ENCODE measurements around the gene RPTOR. TPM values are rescaled to one million over a fixed set of nuclear protein-coding genes. Genes with fewer than 3 reads are reported as not detected.

Gene RPTOR
- total RNA-seq, 1 donor from 2014 or later, result 62.4 TPM

- peak overlapping the region; percentile 97 for H3K27ac Mint-ChIP-seq
- H3K4me1 Mint-ChIP-seq (ENCODE audit: low read depth), result peaks cover 81% of the 10 kb centered on the region
- H3K36me3 Mint-ChIP-seq (ENCODE audit: low read depth), result peaks cover 90% of the 10 kb centered on the region
- peaks cover 13% of the 10 kb centered on the region for H3K9me3 Mint-ChIP-seq
- no peak overlapping the region for H3K4me3 Mint-ChIP-seq (ENCODE audit: low read depth)
- H3K27me3 Mint-ChIP-seq (ENCODE audit: low read depth), result no peaks in the 10 kb centered on the region
- intact Hi-C loops (cut with micrococcal nuclease), result no loop called here
- no peak for DNase-seq (ENCODE audit: low spot score)
Measured at GRCh38 chr17:80859002-80859941, 314.6 kb downstream of the RPTOR start.

DNA sequence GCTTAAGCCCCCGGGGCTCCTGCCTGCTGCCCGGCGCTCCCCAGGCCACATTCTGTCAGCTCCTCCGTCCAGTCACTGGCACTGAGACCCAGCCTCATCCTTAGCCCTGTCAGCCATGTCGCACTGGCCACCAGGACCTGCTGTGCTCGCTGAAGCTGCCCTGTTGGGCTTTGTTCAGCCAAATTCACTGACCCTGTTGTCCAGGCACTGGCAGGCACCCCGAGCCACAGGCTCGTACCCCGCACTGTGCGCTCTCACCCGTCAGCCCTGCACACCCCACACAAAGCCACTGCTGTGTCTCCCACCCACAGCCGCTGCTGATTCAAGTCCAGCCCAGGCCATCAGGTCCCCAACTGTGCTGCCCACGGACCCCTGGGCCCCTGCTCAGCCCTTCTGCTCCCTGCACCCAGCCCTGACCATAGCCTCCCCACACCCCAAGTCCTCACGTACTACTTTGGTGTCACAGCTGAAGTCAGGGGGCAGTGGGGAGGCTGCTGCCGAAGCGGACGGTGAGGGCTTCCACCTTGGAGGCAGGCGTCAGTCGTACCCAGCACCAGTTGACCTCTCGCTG lies 315.5 kb downstream of the RPTOR start:
- H3K9me3 Mint-ChIP-seq, result peaks cover 20% of the 10 kb centered on the region

GRCh38 chr17:80860703-80861417 lies 316.2 kb downstream of the RPTOR start:
- H3K27me3 Mint-ChIP-seq (ENCODE audit: low read depth), result no peaks in the 10 kb centered on the region
- peaks cover 77% of the 10 kb centered on the region for H3K4me1 Mint-ChIP-seq (ENCODE audit: low read depth)
- no peak overlapping the region for H3K4me3 Mint-ChIP-seq (ENCODE audit: low read depth)
- intact Hi-C loops (cut with micrococcal nuclease), result no loop called here
- H3K36me3 Mint-ChIP-seq (ENCODE audit: low read depth), result peaks cover 88% of the 10 kb centered on the region
- H3K27ac Mint-ChIP-seq, result peak overlapping the region; percentile 92
- H3K9me3 Mint-ChIP-seq, result peaks cover 20% of the 10 kb centered on the region
- no peak for DNase-seq (ENCODE audit: low spot score)

More for the DNA sequence above, 315.5 kb downstream of the RPTOR start:
- Mint-ChIP-seq H3K4me3 (ENCODE audit: low read depth) (no peak overlapping the region), H3K4me1 (ENCODE audit: low read depth) (peaks cover 79% of the 10 kb centered on the region), H3K36me3 (ENCODE audit: low read depth) (peaks cover 90% of the 10 kb centered on the region), H3K27ac (peak overlapping the region; percentile 45), H3K27me3 (ENCODE audit: low read depth) (no peaks in the 10 kb centered on the region)
- intact Hi-C loops (cut with micrococcal nuclease), result no loop called here
- DNase-seq (ENCODE audit: low spot score), result no peak

GRCh38 chr17:80861418-80861815 lies 316.8 kb downstream of the RPTOR start:
- Mint-ChIP-seq H3K36me3 (ENCODE audit: low read depth) (peaks cover 86% of the 10 kb centered on the region), H3K4me1 (ENCODE audit: low read depth) (peaks cover 74% of the 10 kb centered on the region), H3K27me3 (ENCODE audit: low read depth) (no peaks in the 10 kb centered on the region), H3K4me3 (ENCODE audit: low read depth) (no peak overlapping the region), H3K9me3 (peaks cover 20% of the 10 kb centered on the region), H3K27ac (peak overlapping the region; percentile 92)
- intact Hi-C loops (cut with micrococcal nuclease), result no loop called here
- no peak for DNase-seq (ENCODE audit: low spot score)

DNA sequence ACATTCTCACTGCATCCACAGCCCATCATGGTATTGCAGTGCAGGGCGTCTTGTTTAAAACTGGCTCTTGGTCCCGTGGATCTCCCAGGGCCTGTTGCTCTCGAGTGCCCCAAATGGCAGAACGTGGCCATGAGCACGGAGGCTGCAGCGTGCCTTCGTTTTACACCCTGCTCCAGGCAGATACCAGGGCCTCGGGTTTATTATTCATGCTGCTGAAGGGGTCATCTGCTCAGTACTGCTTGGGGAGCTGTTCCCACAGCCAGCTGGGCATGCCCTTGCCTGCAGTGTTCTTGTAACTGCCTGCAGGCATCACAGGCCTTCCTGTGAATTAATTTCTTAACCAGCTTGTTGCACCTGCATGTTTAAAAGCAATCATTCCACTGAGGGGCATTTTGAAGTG lies 317.3 kb downstream of the RPTOR start:
- peak; percentile 46 for DNase-seq (ENCODE audit: low spot score)
- no peak overlapping the region for H3K4me3 Mint-ChIP-seq (ENCODE audit: low read depth)
- H3K27ac Mint-ChIP-seq, result peak overlapping the region; percentile 92
- peaks cover 71% of the 10 kb centered on the region for H3K4me1 Mint-ChIP-seq (ENCODE audit: low read depth)
- peaks cover 20% of the 10 kb centered on the region for H3K9me3 Mint-ChIP-seq
- intact Hi-C loops (cut with micrococcal nuclease), result no loop called here
- peaks cover 82% of the 10 kb centered on the region for H3K36me3 Mint-ChIP-seq (ENCODE audit: low read depth)
- no peaks in the 10 kb centered on the region for H3K27me3 Mint-ChIP-seq (ENCODE audit: low read depth)

- H3K27me3 Mint-ChIP-seq (ENCODE audit: low read depth), result no peaks in the 10 kb centered on the region
- intact Hi-C loops (cut with micrococcal nuclease), result no loop called here
- peaks cover 68% of the 10 kb centered on the region for H3K4me1 Mint-ChIP-seq (ENCODE audit: low read depth)
- no peak overlapping the region for H3K4me3 Mint-ChIP-seq (ENCODE audit: low read depth)
- H3K36me3 Mint-ChIP-seq (ENCODE audit: low read depth), result peaks cover 82% of the 10 kb centered on the region
- H3K27ac Mint-ChIP-seq, result peak overlapping the region; percentile 75
- DNase-seq (ENCODE audit: low spot score), result no peak
- peaks cover 20% of the 10 kb centered on the region for H3K9me3 Mint-ChIP-seq
Measured at GRCh38 chr17:80862481-80862961, 317.9 kb downstream of the RPTOR start.

GRCh38 chr17:80862978-80863377 lies 318.3 kb downstream of the RPTOR start:
- Mint-ChIP-seq H3K27me3 (ENCODE audit: low read depth) (no peaks in the 10 kb centered on the region), H3K36me3 (ENCODE audit: low read depth) (peaks cover 83% of the 10 kb centered on the region), H3K9me3 (peaks cover 20% of the 10 kb centered on the region), H3K4me1 (ENCODE audit: low read depth) (peaks cover 69% of the 10 kb centered on the region), H3K27ac (peak overlapping the region; percentile 75), H3K4me3 (ENCODE audit: low read depth) (no peak overlapping the region)
- DNase-seq (ENCODE audit: low spot score), result no peak
- intact Hi-C loops (cut with micrococcal nuclease), result no loop called here

DNA sequence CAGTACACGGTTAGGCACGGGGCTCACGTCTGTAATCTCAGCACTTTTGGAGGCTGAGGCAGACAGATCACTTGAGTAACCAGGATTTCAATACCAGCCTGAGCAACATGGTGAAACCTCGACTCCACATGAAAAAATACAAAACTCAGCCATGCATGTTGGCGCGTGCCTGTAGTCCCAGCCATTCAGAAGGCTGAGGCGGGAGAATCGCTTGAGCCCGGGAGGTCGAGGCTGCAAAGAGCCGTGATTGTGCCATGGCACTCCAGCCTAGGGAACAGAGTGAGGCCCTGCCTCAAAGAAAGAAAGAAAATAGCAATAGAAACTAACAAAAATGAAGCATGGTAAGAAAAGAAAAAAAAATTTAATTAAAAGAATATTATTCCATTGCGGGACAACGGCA lies 319.0 kb downstream of the RPTOR start:
- Mint-ChIP-seq H3K4me3 (ENCODE audit: low read depth) (no peak overlapping the region), H3K36me3 (ENCODE audit: low read depth) (peaks cover 82% of the 10 kb centered on the region), H3K27ac (peak overlapping the region; percentile 58), H3K4me1 (ENCODE audit: low read depth) (peaks cover 69% of the 10 kb centered on the region), H3K9me3 (peaks cover 20% of the 10 kb centered on the region), H3K27me3 (ENCODE audit: low read depth) (no peaks in the 10 kb centered on the region)
- intact Hi-C loops (cut with micrococcal nuclease), result loop anchor here (1.0 kb wide), 1 partner anchor 14 kb away; no protein-coding TSS in a partner anchor
- no peak for DNase-seq (ENCODE audit: low spot score)

GRCh38 chr17:80864751-80865150 lies 320.1 kb downstream of the RPTOR start:
- intact Hi-C loops (cut with micrococcal nuclease), result loop anchor here (1.0 kb wide), 1 partner anchor 13 kb away; no protein-coding TSS in a partner anchor
- no peaks in the 10 kb centered on the region for H3K27me3 Mint-ChIP-seq (ENCODE audit: low read depth)
- H3K4me3 Mint-ChIP-seq (ENCODE audit: low read depth), result no peak overlapping the region
- peaks cover 20% of the 10 kb centered on the region for H3K9me3 Mint-ChIP-seq
- H3K36me3 Mint-ChIP-seq (ENCODE audit: low read depth), result peaks cover 80% of the 10 kb centered on the region
- no peak overlapping the region for H3K27ac Mint-ChIP-seq
- H3K4me1 Mint-ChIP-seq (ENCODE audit: low read depth), result peaks cover 70% of the 10 kb centered on the region
- DNase-seq (ENCODE audit: low spot score), result no peak

- H3K9me3 Mint-ChIP-seq, result peaks cover 20% of the 10 kb centered on the region
- peaks cover 74% of the 10 kb centered on the region for H3K4me1 Mint-ChIP-seq (ENCODE audit: low read depth)
- intact Hi-C loops (cut with micrococcal nuclease), result no loop called here
- H3K4me3 Mint-ChIP-seq (ENCODE audit: low read depth), result no peak overlapping the region
- DNase-seq (ENCODE audit: low spot score), result peak; percentile 69
- no peaks in the 10 kb centered on the region for H3K27me3 Mint-ChIP-seq (ENCODE audit: low read depth)
- peak overlapping the region; percentile 75 for H3K27ac Mint-ChIP-seq
- peaks cover 70% of the 10 kb centered on the region for H3K36me3 Mint-ChIP-seq (ENCODE audit: low read depth)
Measured at GRCh38 chr17:80866050-80866793, 321.6 kb downstream of the RPTOR start.

DNA sequence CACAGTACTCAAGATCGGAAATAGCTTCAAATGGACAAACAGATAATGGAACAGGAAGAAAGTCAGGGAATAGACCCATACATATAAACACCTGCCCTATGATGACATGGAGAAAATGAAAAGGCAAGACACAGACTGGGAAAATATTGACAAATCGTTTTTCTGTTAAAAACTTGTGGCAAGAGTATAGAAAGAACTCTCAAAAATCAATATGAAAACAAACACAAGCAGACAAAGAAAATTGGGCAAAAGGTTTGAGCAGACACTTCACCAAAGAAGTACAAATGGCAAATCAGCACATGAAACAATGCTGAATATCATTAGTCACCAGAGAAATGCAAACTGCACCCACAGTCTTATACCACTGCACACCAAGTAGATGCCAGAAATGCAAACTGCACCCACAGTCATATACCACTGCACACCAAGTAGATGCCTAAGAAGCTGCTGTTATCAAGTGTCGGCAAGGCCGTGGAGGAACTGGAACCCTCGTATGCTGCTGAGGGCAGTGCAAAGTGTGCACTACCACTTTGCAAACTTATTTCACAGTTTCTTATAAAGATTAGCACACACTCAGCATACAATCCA lies 323.5 kb downstream of the RPTOR start:
- peak overlapping the region; percentile 44 for H3K27ac Mint-ChIP-seq
- H3K9me3 Mint-ChIP-seq, result peaks cover 18% of the 10 kb centered on the region
- H3K27me3 Mint-ChIP-seq (ENCODE audit: low read depth), result no peaks in the 10 kb centered on the region
- peaks cover 77% of the 10 kb centered on the region for H3K4me1 Mint-ChIP-seq (ENCODE audit: low read depth)
- no peak for DNase-seq (ENCODE audit: low spot score)
- H3K4me3 Mint-ChIP-seq (ENCODE audit: low read depth), result no peak overlapping the region
- H3K36me3 Mint-ChIP-seq (ENCODE audit: low read depth), result peaks cover 51% of the 10 kb centered on the region
- intact Hi-C loops (cut with micrococcal nuclease), result no loop called here
